Measurements from ENCODE around the gene TMEM218. TPM values are rescaled to one million over a fixed set of nuclear protein-coding genes. Genes with fewer than 3 reads are reported as not detected.

The TMEM218 gene
- total RNA-seq, 2 experiments from 2014 or later: 19.5 to 23.3 TPM

- ChIA-PET POLR2A (no interaction called here), CTCF (no interaction called here)
Measured at GRCh38 chr11:125079878-125080530, 31.4 kb downstream of the TMEM218 start.

- ChIA-PET POLR2A (no interaction called here), CTCF (no interaction called here)
Measured at GRCh38 chr11:125079151-125079877, 32.1 kb downstream of the TMEM218 start.

GRCh38 chr11:125078516-125079140 lies 32.8 kb downstream of the TMEM218 start:
- ChIA-PET CTCF (no interaction called here), POLR2A (no interaction called here)

GRCh38 chr11:125078016-125078415 lies 33.4 kb downstream of the TMEM218 start:
- CTCF ChIA-PET: no interaction called here
- POLR2A ChIA-PET: no interaction called here

GRCh38 chr11:125076378-125076945 lies 35.0 kb downstream of the TMEM218 start:
- ChIA-PET CTCF (interaction anchor here (0.6 kb wide), 1 partner anchor 23 kb away, joined by 4 read pairs; no protein-coding TSS in a partner anchor), POLR2A (no interaction called here)

- ChIA-PET CTCF (no interaction called here), POLR2A (no interaction called here)
Measured at GRCh38 chr11:125075900-125076317, 35.5 kb downstream of the TMEM218 start.

GRCh38 chr11:125075242-125075625 lies 36.2 kb downstream of the TMEM218 start:
- ChIA-PET POLR2A (no interaction called here), CTCF (interaction anchor here (0.6 kb wide), 1 partner anchor 239 kb away, joined by 3 read pairs; no protein-coding TSS in a partner anchor)

- ChIA-PET POLR2A (no interaction called here), CTCF (interaction anchor here (0.6 to 0.9 kb wide), 2 partner anchors 237 to 238 kb away, joined by 3 read pairs; no protein-coding TSS in a partner anchor)
Measured at GRCh38 chr11:125074511-125075241, 36.8 kb downstream of the TMEM218 start.

GRCh38 chr11:125073616-125074483 lies 37.6 kb downstream of the TMEM218 start:
- ChIA-PET POLR2A (no interaction called here), CTCF (interaction anchor here (0.9 kb wide), 1 partner anchor 236 kb away, joined by 3 read pairs; no protein-coding TSS in a partner anchor)

- POLR2A ChIA-PET: no interaction called here
- CTCF ChIA-PET: no interaction called here
Measured at GRCh38 chr11:125072961-125073590, 38.4 kb downstream of the TMEM218 start.

GRCh38 chr11:125072218-125072960 lies 39.0 kb downstream of the TMEM218 start:
- POLR2A ChIA-PET: no interaction called here
- CTCF ChIA-PET: no interaction called here

- POLR2A ChIA-PET: no interaction called here
- CTCF ChIA-PET: no interaction called here
Measured at GRCh38 chr11:125071846-125072217, 39.6 kb downstream of the TMEM218 start.

- ChIA-PET CTCF (no interaction called here), POLR2A (no interaction called here)
Measured at GRCh38 chr11:125071435-125071834, 40.0 kb downstream of the TMEM218 start.

GRCh38 chr11:125070699-125071254 lies 40.6 kb downstream of the TMEM218 start:
- CTCF ChIA-PET: no interaction called here
- POLR2A ChIA-PET: no interaction called here

GRCh38 chr11:125069796-125070195 lies 41.6 kb downstream of the TMEM218 start:
- ChIA-PET CTCF (no interaction called here), POLR2A (no interaction called here)

- CTCF ChIA-PET: no interaction called here
Measured at GRCh38 chr11:125069008-125069407, 42.4 kb downstream of the TMEM218 start.

GRCh38 chr11:125068368-125068767 lies 43.1 kb downstream of the TMEM218 start:
- ChIA-PET POLR2A (no interaction called here), CTCF (no interaction called here)

More at GRCh38 chr11:125069008-125069407, 42.4 kb downstream of the TMEM218 start:
- POLR2A ChIA-PET: no interaction called here

GRCh38 chr11:125064070-125064469 lies 47.4 kb downstream of the TMEM218 start:
- ChIA-PET POLR2A (no interaction called here), CTCF (no interaction called here)
